ENCODE results near the gene KCTD8.

DNA sequence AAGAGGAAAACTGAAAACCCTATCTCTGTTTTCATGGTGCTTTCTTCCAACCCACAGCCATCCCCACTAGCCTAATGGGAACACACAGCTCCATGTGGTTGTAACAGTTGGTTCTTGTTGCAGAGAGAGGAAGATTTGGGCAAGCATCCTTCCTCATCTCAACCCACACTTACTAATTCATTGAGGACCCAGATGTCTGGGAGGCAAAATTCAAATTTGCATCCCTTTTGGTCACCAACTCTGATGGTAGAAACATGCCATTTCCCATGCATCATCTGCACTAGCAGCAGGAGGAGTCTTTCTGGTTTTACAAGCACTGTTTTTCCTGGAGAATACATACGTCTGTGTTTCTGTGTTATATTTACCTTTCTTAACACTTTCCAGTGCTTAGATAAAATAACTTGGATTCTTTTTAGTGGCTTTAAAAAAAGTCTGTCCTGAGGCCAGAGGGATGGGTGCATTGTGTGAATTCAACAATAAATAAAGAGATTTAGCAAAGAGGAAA lies 301.0 kb downstream of the KCTD8 start:
- TF ChIP-seq, protein P1, sequence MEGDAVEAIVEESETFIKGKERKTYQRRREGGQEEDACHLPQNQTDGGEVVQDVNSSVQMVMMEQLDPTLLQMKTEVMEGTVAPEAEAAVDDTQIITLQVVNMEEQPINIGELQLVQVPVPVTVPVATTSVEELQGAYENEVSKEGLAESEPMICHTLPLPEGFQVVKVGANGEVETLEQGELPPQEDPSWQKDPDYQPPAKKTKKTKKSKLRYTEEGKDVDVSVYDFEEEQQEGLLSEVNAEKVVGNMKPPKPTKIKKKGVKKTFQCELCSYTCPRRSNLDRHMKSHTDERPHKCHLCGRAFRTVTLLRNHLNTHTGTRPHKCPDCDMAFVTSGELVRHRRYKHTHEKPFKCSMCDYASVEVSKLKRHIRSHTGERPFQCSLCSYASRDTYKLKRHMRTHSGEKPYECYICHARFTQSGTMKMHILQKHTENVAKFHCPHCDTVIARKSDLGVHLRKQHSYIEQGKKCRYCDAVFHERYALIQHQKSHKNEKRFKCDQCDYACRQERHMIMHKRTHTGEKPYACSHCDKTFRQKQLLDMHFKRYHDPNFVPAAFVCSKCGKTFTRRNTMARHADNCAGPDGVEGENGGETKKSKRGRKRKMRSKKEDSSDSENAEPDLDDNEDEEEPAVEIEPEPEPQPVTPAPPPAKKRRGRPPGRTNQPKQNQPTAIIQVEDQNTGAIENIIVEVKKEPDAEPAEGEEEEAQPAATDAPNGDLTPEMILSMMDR (IDR thresholded peaks at IDR 0.05): no peak
- TF ChIP-seq POLR2A (IDR thresholded peaks at IDR 0.05): no peak
- TF ChIP-seq POLR2AphosphoS5 (IDR thresholded peaks at IDR 0.05): no peak
- TF ChIP-seq EP300 (IDR thresholded peaks at IDR 0.05; ENCODE audit: low read depth): no peak

Measured in transverse colon (tissue), 4 donors.